Caco-2 (cell line): ENCODE data around the gene CLDN6. TPM values are rescaled to one million over a fixed set of nuclear protein-coding genes. Genes with fewer than 3 reads are reported as not detected.

Source experiments
- BruUV-seq: library from RNA; stranded (reverse); fragments of 400-500 nt; replicated peaks from 2 replicates; lab custom pipeline; 2021; lab: Mats Ljungman, UMichigan
- CTCF ChIA-PET: fragments of 300-600 bp; sonication (Branson Sonifier 250); formaldehyde crosslinking; loops from one replicate; lab custom pipeline; 2022; ENCODE audit warnings: antibody characterized with exemption; lab: Charles Lee
- POLR2A ChIA-PET: fragments of 300-600 bp; sonication (Branson Sonifier 250); formaldehyde crosslinking; loops from one replicate; lab custom pipeline; 2022; ENCODE audit warnings: antibody characterized with exemption; lab: Charles Lee
- DNase-seq, 2 experiments: peaks; one replicate each; pipeline versions ENCODE4 v3.0.0 to v3.0.0-alpha.2; 2020 to 2022
- H3K27me3 ChIP-seq: replicated peaks from 2 replicates; pipeline ENCODE4 v1.6.0; 2011; ENCODE audit warnings: low read length; ENCODE audit not compliant: control insufficient read depth, insufficient read depth
- H3K36me3 ChIP-seq: 2 replicates; pipeline ENCODE4 v1.5.1; 2011; ENCODE audit warnings: low read length; ENCODE audit not compliant: control insufficient read depth, insufficient read depth
- H3K4me1 ChIP-seq: fragments of 250-450 bp; sonication (Bioruptor Pico); 2 replicates; pipeline ENCODE4 v1.5.1; 2020; ENCODE audit warnings: mild to moderate bottlenecking
- H3K4me3 ChIP-seq: 2 replicates; pipeline ENCODE4 v1.5.1; 2011; ENCODE audit warnings: low read depth, mild to moderate bottlenecking, control low read depth, low read length
- H3K9me3 ChIP-seq: fragments of 250-450 bp; sonication (Bioruptor Pico); 2 replicates; pipeline ENCODE4 v1.5.1; 2020; ENCODE audit warnings: mild to moderate bottlenecking, moderate library complexity
- H3K27ac Mint-ChIP-seq: one replicate; pipeline ENCODE4 v1.8.0; 2022; ENCODE audit warnings: mixed read lengths; ENCODE audit not compliant: unreplicated experiment
- H3K27me3 Mint-ChIP-seq: one replicate; pipeline ENCODE4 v1.8.0; 2022; ENCODE audit warnings: mixed read lengths; ENCODE audit not compliant: insufficient read depth, unreplicated experiment
- H3K36me3 Mint-ChIP-seq: one replicate; pipeline ENCODE4 v1.8.0; 2022; ENCODE audit warnings: mild to moderate bottlenecking, mixed read lengths; ENCODE audit not compliant: insufficient read depth, unreplicated experiment
- H3K4me1 Mint-ChIP-seq: one replicate; pipeline ENCODE4 v1.8.0; 2022; ENCODE audit warnings: low read depth, mixed read lengths; ENCODE audit not compliant: unreplicated experiment
- H3K4me3 Mint-ChIP-seq: one replicate; pipeline ENCODE4 v1.8.0; 2022; ENCODE audit warnings: mild to moderate bottlenecking, moderate library complexity, mixed read lengths; ENCODE audit not compliant: unreplicated experiment
- H3K9me3 Mint-ChIP-seq: one replicate; pipeline ENCODE4 v1.8.0; 2022; ENCODE audit warnings: mixed read lengths; ENCODE audit not compliant: unreplicated experiment
- intact Hi-C: fragments of 100-400 bp; cut with micrococcal nuclease; formaldehyde crosslinking; loops from one replicate; pipeline ENCODE4 v1.10.0; 2022; ENCODE audit not compliant: unreplicated experiment
- total RNA-seq: library from RNA; stranded (reverse); gene quantifications from 2 replicates; pipeline ENCODE4 v1.2.3, GENCODE V29; 2022
- TF ChIP-seq, protein P1 (sequence below), 2 experiments: fragments of 200-600 bp in 1 of 2; IDR thresholded peaks; 1 replicate in 1 of 2; 2 replicates in 1 of 2; pipeline versions ENCODE4 v1.5.1 to v1.8.0; 2011 to 2022; ENCODE audit warnings: antibody characterized with exemption in 1 of 2, control low read depth in 1 of 2, inconsistent platforms in 1 of 2, low read depth in 1 of 2, low read length in 1 of 2, mild to moderate bottlenecking in 1 of 2, moderate library complexity in 1 of 2; ENCODE audit not compliant: insufficient read depth in 1 of 2, severe bottlenecking in 1 of 2, unreplicated experiment in 1 of 2

CLDN6 gene
- total RNA-seq, 1 experiment from 2014 or later = 9.0 TPM

GRCh38 chr16:2999929-3000328, 18.1 kb downstream of the CLDN6 start:
- H3K27me3 Mint-ChIP-seq = no peaks in the 10 kb centered on the region
- H3K9me3 Mint-ChIP-seq = no peaks in the 10 kb centered on the region
- H3K4me3 ChIP-seq = no peak overlapping the region
- H3K4me1 Mint-ChIP-seq = no peaks in the 10 kb centered on the region
- intact Hi-C loops = no loop called here
- no TSS peak for BruUV-seq
- POLR2A ChIA-PET = no interaction called here
- peaks cover 17% of the 10 kb centered on the region for H3K36me3 Mint-ChIP-seq
- no peaks in the 10 kb centered on the region for H3K9me3 ChIP-seq
- CTCF ChIA-PET = interaction anchor here (0.5 to 1.9 kb wide), 2 partner anchors 20 to 28 kb away, joined by 4 to 15 read pairs; partner anchors contain the start of gene TNFRSF12A
- peaks cover 1% of the 10 kb centered on the region; the same call in 1 of the 2 replicates for H3K36me3 ChIP-seq
- no peak overlapping the region for H3K4me3 Mint-ChIP-seq
- DNase-seq = no peak
- H3K27me3 ChIP-seq = no peaks in the 10 kb centered on the region
- H3K4me1 ChIP-seq = 0 out of 2 replicates have a peak, but pooled peaks cover 3% of the 10 kb centered on the region
- TF ChIP-seq, protein P1, sequence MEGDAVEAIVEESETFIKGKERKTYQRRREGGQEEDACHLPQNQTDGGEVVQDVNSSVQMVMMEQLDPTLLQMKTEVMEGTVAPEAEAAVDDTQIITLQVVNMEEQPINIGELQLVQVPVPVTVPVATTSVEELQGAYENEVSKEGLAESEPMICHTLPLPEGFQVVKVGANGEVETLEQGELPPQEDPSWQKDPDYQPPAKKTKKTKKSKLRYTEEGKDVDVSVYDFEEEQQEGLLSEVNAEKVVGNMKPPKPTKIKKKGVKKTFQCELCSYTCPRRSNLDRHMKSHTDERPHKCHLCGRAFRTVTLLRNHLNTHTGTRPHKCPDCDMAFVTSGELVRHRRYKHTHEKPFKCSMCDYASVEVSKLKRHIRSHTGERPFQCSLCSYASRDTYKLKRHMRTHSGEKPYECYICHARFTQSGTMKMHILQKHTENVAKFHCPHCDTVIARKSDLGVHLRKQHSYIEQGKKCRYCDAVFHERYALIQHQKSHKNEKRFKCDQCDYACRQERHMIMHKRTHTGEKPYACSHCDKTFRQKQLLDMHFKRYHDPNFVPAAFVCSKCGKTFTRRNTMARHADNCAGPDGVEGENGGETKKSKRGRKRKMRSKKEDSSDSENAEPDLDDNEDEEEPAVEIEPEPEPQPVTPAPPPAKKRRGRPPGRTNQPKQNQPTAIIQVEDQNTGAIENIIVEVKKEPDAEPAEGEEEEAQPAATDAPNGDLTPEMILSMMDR (IDR thresholded peaks at IDR 0.05; ENCODE audit: insufficient read depth in 1 of 2, low read depth in 1 of 2, low read length in 1 of 2, severe bottlenecking in 1 of 2, unreplicated experiment in 1 of 2) = no peak
- H3K27ac Mint-ChIP-seq = no peak overlapping the region

DNA sequence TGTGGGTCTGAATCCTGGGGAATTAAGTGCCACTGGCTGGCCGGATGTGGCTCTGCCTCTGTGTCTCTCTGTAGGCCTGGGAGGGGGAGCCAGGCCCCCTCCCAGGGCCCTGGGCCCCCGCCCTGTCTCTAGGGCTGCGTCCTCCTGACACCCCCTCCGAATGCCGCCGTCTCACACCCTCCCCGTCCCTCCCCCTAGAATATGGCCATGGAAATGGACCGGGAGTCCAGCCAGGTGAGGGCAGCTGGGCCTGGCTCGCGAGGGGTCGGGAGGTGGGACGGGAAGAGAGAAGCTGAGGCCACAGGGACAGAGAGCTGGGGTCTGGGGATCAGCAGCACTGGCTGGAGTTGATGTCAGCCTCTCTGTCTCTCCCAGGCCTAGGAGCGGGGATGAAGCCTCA, 21.7 kb downstream of the CLDN6 start:
- no peak overlapping the region for H3K27ac Mint-ChIP-seq
- H3K4me1 ChIP-seq = 0 out of 2 replicates have a peak, but pooled peaks cover 3% of the 10 kb centered on the region
- intact Hi-C loops = no loop called here
- POLR2A ChIA-PET = interaction anchor here (0.8 kb wide), 1 partner anchor 24 kb away, joined by 3 read pairs; the partner anchor contains the start of gene TNFRSF12A
- H3K4me1 Mint-ChIP-seq = no peaks in the 10 kb centered on the region
- H3K4me3 Mint-ChIP-seq = no peak overlapping the region
- H3K9me3 Mint-ChIP-seq = no peaks in the 10 kb centered on the region
- TF ChIP-seq, protein P1 (IDR thresholded peaks at IDR 0.05; ENCODE audit: insufficient read depth in 1 of 2, low read depth in 1 of 2, low read length in 1 of 2, severe bottlenecking in 1 of 2, unreplicated experiment in 1 of 2) = no peak
- CTCF ChIA-PET = no interaction called here
- H3K4me3 ChIP-seq = no peak overlapping the region
- DNase-seq = no peak
- H3K36me3 Mint-ChIP-seq = peaks cover 6% of the 10 kb centered on the region
- H3K36me3 ChIP-seq = peaks cover 1% of the 10 kb centered on the region; the same call in 1 of the 2 replicates
- BruUV-seq = no TSS peak
- no peaks in the 10 kb centered on the region for H3K9me3 ChIP-seq
- H3K27me3 Mint-ChIP-seq = no peaks in the 10 kb centered on the region
- H3K27me3 ChIP-seq = no peaks in the 10 kb centered on the region

DNA sequence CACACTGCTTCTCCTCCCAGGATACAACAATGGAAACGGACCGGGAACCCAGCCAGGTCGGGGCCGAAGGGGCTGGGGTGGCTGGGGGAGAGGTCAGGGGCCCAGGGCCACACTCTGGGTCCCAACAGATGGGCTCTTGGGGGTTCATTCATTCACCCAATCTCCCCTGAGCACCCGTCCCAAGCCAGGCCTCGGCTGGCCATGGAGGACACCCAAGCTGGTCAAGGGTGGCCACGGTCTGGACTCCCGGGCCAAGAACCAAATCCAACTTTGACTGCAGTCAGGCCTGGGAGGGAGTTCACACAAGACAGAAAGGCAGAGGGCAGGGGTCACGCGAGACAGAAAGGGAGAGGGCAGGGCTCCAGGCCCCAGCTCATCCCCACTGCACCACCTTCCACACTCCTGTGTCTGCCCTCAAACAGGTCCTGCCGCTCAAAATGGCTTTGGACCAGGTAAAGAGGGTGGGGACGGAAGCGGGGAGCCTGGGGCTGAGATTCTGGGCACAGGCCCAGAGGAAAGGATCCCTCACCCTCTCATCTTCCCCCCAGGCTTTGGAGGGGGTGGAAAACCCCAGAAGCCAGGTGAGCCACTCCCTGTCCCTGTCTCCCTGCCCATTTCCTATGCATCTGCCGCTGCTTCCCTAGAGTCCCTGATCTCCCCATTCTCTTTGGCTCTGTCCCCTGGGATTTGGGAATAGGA, 25.5 kb downstream of the CLDN6 start:
- Mint-ChIP-seq H3K27ac (no peak overlapping the region), H3K4me1 (no peaks in the 10 kb centered on the region), H3K9me3 (no peaks in the 10 kb centered on the region), H3K27me3 (no peaks in the 10 kb centered on the region), H3K4me3 (no peak overlapping the region), H3K36me3 (no peaks in the 10 kb centered on the region)
- DNase-seq = no peak
- no TSS peak for BruUV-seq
- no peaks in the 10 kb centered on the region for H3K9me3 ChIP-seq
- CTCF ChIA-PET = interaction anchor here (0.6 to 1.7 kb wide), 2 partner anchors 11 to 36 kb away, joined by 3 to 5 read pairs; no protein-coding TSS in a partner anchor
- TF ChIP-seq, protein P1 (IDR thresholded peaks at IDR 0.05; ENCODE audit: insufficient read depth in 1 of 2, low read depth in 1 of 2, low read length in 1 of 2, severe bottlenecking in 1 of 2, unreplicated experiment in 1 of 2) = no peak
- 0 out of 2 replicates have a peak, but pooled peaks cover 3% of the 10 kb centered on the region for H3K4me1 ChIP-seq
- POLR2A ChIA-PET = no interaction called here
- intact Hi-C loops = no loop called here
- no peak overlapping the region for H3K4me3 ChIP-seq
- H3K27me3 ChIP-seq = no peaks in the 10 kb centered on the region
- H3K36me3 ChIP-seq = no peaks in the 10 kb centered on the region
